ENCODE results near the gene PEPD.

GRCh38 chr19:33382006-33382405, 139.6 kb downstream of the PEPD start:
- no peak for TF ChIP-seq POLR2AphosphoS5 (IDR thresholded peaks at IDR 0.05)
- no peak for TF ChIP-seq CTCF (IDR thresholded peaks at IDR 0.05)
- no peak for TF ChIP-seq POLR2A (IDR thresholded peaks at IDR 0.05)
